Osteoblast (primary cell): ENCODE results near the gene MT4. TPM values are rescaled to one million over a fixed set of nuclear protein-coding genes. Genes with fewer than 3 reads are reported as not detected.

Source experiments
- DNase-seq: peaks from one replicate; pipeline ENCODE4 v3.0.0; 2011; ENCODE audit warnings: low spot score, mixed read lengths; ENCODE audit not compliant: insufficient read length; ENCODE audit errors: missing footprints
- H2AFZ ChIP-seq: 2 replicates; pipeline ENCODE4 v1.6.0; 2011; ENCODE audit warnings: mild to moderate bottlenecking, low read length
- H3K27ac ChIP-seq: 2 replicates; pipeline ENCODE4 v1.5.1; 2011; ENCODE audit warnings: mild to moderate bottlenecking, low read depth, low read length, moderate library complexity
- H3K27me3 ChIP-seq: 2 replicates; pipeline ENCODE4 v1.6.0; 2012; ENCODE audit warnings: mild to moderate bottlenecking, control low read depth, inconsistent platforms, low read length, moderate library complexity; ENCODE audit not compliant: insufficient read depth
- H3K36me3 ChIP-seq: 2 replicates; pipeline ENCODE4 v1.5.1; 2011; ENCODE audit warnings: mild to moderate bottlenecking, low read length, control low read depth, moderate library complexity; ENCODE audit not compliant: insufficient read depth
- H3K4me1 ChIP-seq: 2 replicates; pipeline ENCODE4 v1.5.1; 2011; ENCODE audit warnings: mild to moderate bottlenecking, low read length, control low read depth, moderate library complexity; ENCODE audit not compliant: insufficient read depth
- H3K4me2 ChIP-seq: 2 replicates; pipeline ENCODE4 v1.6.0; 2011; ENCODE audit warnings: mild to moderate bottlenecking, low read length; ENCODE audit not compliant: insufficient read depth
- H3K4me3 ChIP-seq: fragments of 200-600 bp; sonication (generic); 3 replicates; pipeline ENCODE4 v1.5.1; 2012; ENCODE audit warnings: mild to moderate bottlenecking, low read length, inconsistent platforms; ENCODE audit not compliant: insufficient read depth
- H3K79me2 ChIP-seq: 2 replicates; pipeline ENCODE4 v1.6.0; 2012; ENCODE audit warnings: mild to moderate bottlenecking, low read length, control low read depth, inconsistent platforms; ENCODE audit not compliant: insufficient read depth
- H3K9me3 ChIP-seq: 2 replicates; pipeline ENCODE4 v1.5.1; 2011; ENCODE audit warnings: low read depth, low read length, control low read depth
- H4K20me1 ChIP-seq: 2 replicates; pipeline ENCODE4 v1.6.0; 2012; ENCODE audit warnings: mild to moderate bottlenecking, low read length, control low read depth; ENCODE audit not compliant: insufficient read depth
- total RNA-seq: library from RNA; depleted of rRNA; stranded (reverse); fragments of >200 nt; gene quantifications from 2 replicates; pipeline ENCODE4 v1.2.3, GENCODE V29; 2012
- TF ChIP-seq, protein P1 (sequence below): IDR thresholded peaks from 2 replicates; pipeline ENCODE4 v1.5.1; 2011; ENCODE audit warnings: mild to moderate bottlenecking, low read depth, low read length, moderate library complexity; ENCODE audit errors: extremely low read depth

Gene MT4
- total RNA-seq, 1 donor = not detected

DNA sequence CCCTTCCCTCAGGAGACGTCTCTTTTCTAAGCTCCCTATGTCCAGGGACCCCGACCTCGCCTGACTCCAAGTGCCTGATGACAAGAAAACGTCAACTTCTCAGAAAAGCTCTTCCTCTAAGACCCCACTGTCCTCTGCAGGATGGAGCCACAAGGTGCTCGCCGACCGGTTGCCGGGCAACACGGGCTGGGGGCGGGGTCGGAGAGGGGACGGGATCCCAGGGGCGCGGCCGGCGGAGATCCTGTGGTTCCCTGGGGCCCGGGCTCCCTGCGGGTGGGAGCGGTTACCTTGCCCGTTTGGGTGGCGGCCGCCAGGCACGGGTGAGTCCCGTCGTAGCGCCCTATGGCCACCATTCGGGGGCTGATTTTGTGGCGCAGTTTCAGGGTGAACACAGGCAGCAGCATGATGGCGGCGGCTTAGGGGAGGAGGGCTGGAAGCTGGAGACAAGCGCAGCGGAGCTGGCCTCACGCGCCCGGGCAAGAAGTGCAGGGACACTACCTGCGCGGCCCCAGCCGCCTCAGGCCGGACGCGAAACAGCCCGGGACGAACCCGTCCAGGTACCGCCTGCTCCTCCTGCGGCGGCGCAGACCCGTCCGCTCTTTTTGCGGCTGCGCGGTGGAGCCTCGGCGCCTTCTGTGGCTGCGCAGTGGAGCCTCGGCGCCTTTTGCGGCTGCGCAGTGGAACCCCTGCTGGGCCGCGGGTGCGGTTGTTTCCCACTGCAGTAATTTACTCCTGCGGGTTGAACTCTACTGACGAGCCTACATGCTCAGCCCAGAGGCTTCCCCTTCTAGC, 45.2 kb upstream of the MT4 start, which contains the start of gene BBS2:
Gene BBS2, minus strand, starts transcription at position 566 of the 792 bp plus-strand sequence. Its CDS starts 162 bp downstream, at position 404.
- Histone ChIP-seq H3K79me2 (peaks cover 44% of the 10 kb centered on the region), H3K27ac (peak within 1 kb of the TSS; percentile 49)
- DNase-seq = peak; percentile 95

DNA sequence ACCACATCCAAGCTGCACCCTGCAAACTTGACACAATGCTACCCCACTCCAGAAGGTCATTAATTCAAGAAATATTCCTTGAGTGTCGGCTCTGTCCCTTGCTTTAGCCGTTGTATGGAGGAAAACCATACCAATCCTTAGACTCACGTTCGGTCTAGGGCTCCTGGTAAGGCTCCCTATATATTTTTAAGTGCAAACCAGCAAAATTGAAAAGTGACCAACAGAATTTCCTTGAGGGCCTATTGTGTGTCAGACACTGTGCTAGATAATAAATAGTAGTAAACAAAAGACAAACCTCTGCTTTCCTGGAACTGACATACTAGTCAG, 44.7 kb upstream of the MT4 start:
- H4K20me1 ChIP-seq = peaks cover 16% of the 10 kb centered on the region
- no peaks in the 10 kb centered on the region for H3K27me3 ChIP-seq
- peak overlapping the region; percentile 94 for H3K4me3 ChIP-seq
- TF ChIP-seq, protein P1, sequence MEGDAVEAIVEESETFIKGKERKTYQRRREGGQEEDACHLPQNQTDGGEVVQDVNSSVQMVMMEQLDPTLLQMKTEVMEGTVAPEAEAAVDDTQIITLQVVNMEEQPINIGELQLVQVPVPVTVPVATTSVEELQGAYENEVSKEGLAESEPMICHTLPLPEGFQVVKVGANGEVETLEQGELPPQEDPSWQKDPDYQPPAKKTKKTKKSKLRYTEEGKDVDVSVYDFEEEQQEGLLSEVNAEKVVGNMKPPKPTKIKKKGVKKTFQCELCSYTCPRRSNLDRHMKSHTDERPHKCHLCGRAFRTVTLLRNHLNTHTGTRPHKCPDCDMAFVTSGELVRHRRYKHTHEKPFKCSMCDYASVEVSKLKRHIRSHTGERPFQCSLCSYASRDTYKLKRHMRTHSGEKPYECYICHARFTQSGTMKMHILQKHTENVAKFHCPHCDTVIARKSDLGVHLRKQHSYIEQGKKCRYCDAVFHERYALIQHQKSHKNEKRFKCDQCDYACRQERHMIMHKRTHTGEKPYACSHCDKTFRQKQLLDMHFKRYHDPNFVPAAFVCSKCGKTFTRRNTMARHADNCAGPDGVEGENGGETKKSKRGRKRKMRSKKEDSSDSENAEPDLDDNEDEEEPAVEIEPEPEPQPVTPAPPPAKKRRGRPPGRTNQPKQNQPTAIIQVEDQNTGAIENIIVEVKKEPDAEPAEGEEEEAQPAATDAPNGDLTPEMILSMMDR = no peak
- H2AFZ ChIP-seq = peak overlapping the region; percentile 99
- H3K9me3 ChIP-seq = no peaks in the 10 kb centered on the region
- H3K36me3 ChIP-seq = no peaks in the 10 kb centered on the region
- peak overlapping the region; percentile 90 for H3K4me2 ChIP-seq
- no peak for DNase-seq
- peaks cover 22% of the 10 kb centered on the region for H3K4me1 ChIP-seq
- peaks cover 38% of the 10 kb centered on the region for H3K79me2 ChIP-seq
- H3K27ac ChIP-seq = peak overlapping the region; percentile 49

More for the DNA sequence above, 45.2 kb upstream of the MT4 start, which contains the start of gene BBS2:
- Histone ChIP-seq H3K27me3 (no peaks in the 10 kb centered on the region), H3K4me2 (peak within 1 kb of the TSS; percentile 90), H3K4me1 (peaks cover 24% of the 10 kb centered on the region), H3K36me3 (no peaks in the 10 kb centered on the region), H2AFZ (peak within 1 kb of the TSS; percentile 99), H3K4me3 (peak within 1 kb of the TSS; percentile 94), H4K20me1 (peaks cover 20% of the 10 kb centered on the region), H3K9me3 (no peaks in the 10 kb centered on the region)
- TF ChIP-seq, protein P1 = no peak

DNA sequence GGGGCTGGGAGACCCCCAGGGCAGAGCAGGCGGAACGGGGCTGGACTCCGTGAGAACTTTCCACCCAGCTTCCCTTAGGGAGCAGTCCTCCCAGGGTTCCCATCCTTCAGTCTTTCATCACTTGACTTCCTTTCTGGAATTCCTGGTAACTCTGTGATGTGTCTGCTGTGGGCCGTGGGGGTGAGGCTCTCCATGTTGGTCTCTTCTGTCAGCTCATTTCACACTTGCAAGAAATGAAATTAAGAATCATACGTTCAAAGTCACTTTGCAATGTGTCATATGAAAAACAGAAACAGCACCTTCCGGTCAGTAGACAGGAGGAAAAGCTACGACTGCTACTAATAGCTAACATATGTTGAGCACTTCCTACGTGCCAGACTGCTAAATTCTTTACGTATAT, 39.6 kb upstream of the MT4 start:
- Histone ChIP-seq H3K4me1 (peaks cover 8% of the 10 kb centered on the region), H3K36me3 (no peaks in the 10 kb centered on the region), H3K27ac (peak overlapping the region; percentile 28), H3K27me3 (no peaks in the 10 kb centered on the region), H3K4me3 (peak overlapping the region; percentile 44), H3K4me2 (peak overlapping the region; percentile 34), H4K20me1 (no peaks in the 10 kb centered on the region), H3K9me3 (no peaks in the 10 kb centered on the region), H2AFZ (peak overlapping the region; percentile 79), H3K79me2 (no peaks in the 10 kb centered on the region)
- DNase-seq = peak; percentile 84
- TF ChIP-seq, protein P1 = no peak

DNA sequence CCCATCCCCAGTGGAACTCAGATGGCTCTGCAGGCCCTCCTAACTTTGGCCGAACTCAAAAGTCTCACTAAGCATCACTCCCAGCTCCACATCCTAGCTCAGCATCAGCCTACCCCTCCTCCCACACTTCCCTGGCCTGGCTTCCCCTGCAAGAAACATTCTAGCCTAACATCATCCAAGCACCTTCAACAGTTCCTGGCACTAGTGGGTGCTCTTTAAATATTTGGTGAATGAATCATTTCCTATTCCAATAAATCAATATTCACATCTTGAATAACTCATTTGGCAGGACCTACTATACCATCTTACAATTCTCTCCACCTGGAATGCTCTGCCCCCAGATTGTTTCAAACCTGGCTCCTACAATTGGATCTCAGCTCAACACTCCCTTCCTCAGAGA, 34.0 kb upstream of the MT4 start:
- Histone ChIP-seq H3K4me2 (no peak overlapping the region), H2AFZ (no peak overlapping the region), H3K27ac (no peak overlapping the region)

More for the DNA sequence above, 34.0 kb upstream of the MT4 start:
- no peaks in the 10 kb centered on the region for H3K79me2 ChIP-seq
- H3K27me3 ChIP-seq = peaks cover 8% of the 10 kb centered on the region
- no peak overlapping the region for H3K4me3 ChIP-seq
- no peaks in the 10 kb centered on the region for H4K20me1 ChIP-seq
- H3K9me3 ChIP-seq = no peaks in the 10 kb centered on the region
- TF ChIP-seq, protein P1 = no peak
- DNase-seq = no peak
- no peaks in the 10 kb centered on the region for H3K36me3 ChIP-seq
- no peaks in the 10 kb centered on the region for H3K4me1 ChIP-seq
